UCSD-AML1 (cell line): ENCODE measurements around the gene TGFA.

Experiments used
- DNase-seq: peaks from one replicate; lab custom pipeline; 2025; ENCODE audit not compliant: unreplicated experiment; lab: John Stamatoyannopoulos, UW

TGFA gene

GRCh38 chr2:70420740-70421139, 132.9 kb downstream of the TGFA start:
- no peak for DNase-seq

DNA sequence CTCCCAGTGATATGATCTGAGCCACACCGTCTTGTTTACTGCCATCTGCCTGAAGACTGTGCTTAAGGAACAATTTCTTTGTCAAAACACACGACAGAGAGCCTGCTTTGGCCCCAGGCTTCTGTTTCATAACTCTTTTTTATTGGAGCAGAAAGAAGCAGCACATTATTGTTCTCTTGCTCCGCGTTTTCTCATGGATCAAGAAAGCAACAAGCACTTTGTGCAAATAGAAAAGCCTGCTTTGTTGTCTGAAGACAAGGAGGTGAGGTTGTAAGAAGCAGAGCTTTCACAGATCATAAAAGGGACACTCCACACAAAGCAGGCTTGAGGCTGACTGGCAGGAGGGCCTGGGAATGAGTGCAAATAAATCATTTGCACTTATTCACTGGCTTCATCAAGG, 133.5 kb downstream of the TGFA start:
- DNase-seq: no peak

- no peak for DNase-seq
Observed at GRCh38 chr2:70418514-70418913, 135.1 kb downstream of the TGFA start.

GRCh38 chr2:70417011-70417410, 136.6 kb downstream of the TGFA start:
- no peak for DNase-seq

DNA sequence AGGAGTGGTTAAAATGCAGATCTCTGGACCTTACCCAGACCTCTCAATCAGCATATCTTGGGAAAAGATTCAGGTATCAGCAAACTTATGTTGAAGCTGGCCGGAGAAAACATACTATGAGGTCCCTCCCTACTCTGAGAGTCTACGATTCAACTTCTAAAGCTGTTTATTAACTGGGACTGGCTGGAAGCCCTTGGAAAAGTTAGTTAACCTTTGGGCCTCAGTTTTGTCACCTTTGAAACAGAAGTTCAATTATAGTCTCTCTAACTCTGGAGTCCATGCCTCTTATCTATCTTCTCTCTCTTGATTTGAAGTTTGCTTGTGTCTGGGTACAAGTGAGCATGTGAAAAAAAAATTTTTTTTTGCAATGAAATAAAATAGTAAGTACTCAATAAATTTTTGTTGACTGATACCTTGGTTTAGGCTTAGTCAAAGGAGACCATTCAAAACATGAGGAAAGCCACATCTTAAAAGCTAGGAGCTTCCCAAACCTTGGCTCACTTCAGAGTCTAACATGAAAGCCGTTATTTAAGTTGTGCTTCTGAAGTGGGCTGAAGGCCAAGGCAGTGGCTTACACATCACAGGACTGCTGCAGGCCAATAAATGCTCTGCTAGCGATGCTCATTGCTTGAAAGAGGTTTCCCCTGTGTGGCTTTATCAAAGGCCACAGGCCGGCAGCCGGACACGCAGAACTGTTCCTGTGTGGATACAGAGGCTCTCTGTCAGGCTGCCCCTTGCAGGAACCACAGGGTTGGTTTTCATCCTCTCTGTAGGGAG, 141.1 kb downstream of the TGFA start:
- no peak for DNase-seq

DNA sequence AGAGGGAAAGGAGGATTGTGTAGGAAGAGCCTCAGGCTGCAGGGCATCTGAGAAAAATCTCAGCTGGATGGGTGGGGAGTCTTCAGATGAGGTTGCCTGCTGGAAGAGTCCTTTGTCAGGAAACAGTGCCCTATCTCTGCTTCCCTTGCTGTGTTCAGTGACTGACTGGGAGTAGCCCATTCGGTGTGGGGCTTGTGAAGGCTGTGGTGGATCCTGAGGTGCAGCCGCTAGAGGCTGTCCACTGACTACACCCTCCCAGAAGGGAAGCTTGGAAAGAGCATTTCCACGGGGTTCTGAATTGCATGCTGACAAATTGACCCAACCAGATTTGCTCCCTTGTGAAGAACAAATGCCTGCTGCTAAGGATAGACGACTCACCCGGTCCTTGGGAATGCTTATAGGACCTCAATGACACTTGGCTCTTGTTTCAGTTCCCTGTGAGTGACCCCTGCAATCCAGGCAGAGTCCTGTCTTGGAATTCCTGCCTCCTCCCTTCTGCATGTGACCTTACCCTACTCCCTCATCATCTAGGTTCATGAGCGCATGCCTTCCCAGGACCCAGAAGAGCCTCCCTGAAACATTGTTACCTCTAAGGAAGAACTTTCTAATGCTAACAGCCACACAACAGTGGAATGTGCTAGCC, 142.0 kb downstream of the TGFA start:
- no peak for DNase-seq

DNA sequence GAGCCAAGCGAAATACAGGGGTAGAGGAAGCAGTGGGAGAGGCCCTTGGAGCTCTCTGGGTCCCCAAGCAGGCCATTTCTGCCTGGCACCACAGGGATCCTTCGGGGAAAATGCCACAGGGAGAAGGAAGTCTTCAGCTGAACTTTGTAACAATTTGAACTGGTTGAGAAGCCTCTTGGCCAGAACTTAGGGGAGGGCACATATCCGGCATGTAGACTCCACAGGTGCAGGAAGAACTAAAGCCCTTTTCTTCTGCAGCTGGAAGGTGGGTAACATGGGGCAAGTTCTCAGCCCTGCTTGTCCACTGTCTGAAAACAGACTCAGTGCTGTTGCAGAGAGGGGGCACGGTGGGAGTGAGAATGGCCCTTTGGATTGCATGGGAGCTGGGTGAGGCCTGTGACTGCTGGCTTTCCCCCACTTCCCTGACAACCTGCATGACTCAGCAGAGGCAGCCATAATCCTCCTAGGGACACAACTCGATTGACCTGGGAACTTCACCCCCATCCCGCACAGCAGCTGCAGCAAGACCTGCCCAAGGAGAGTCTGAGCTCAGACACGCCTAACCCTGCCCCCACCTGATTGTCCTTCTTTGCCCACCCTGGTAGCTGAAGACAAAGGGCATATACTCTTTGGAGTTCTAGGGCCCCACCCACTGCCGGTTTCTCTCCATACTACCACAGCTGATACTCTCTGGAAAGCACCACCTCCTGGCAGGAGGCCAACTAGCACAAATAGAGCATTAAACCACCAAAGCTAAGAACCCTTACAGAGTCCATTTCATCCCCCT, 150.2 kb downstream of the TGFA start:
- DNase-seq: no peak

- no peak for DNase-seq
Observed at GRCh38 chr2:70400539-70400938, 153.1 kb downstream of the TGFA start.

GRCh38 chr2:70399046-70399445, 154.6 kb downstream of the TGFA start:
- no peak for DNase-seq
